Testis (tissue), 3 donors: Measurements from ENCODE around the gene STX1B. TPM values are rescaled to one million over a fixed set of nuclear protein-coding genes. Genes with fewer than 3 reads are reported as not detected.

Experiments
- DNase-seq: peaks from one replicate; pipeline ENCODE4 v3.0.0-alpha.2; 2019
- H3K27ac ChIP-seq, 2 donors: fragments of 200-600 bp; sonication (generic); one replicate each; pipeline ENCODE4 v1.5.1; 2019
- H3K27me3 ChIP-seq: fragments of 200-600 bp; sonication (generic); one replicate; pipeline ENCODE4 v1.5.1; 2019
- H3K36me3 ChIP-seq: fragments of 200-600 bp; sonication (generic); one replicate; pipeline ENCODE4 v1.5.1; 2017; ENCODE audit warnings: low read depth; ENCODE audit errors: missing control alignments
- H3K4me1 ChIP-seq: fragments of 200-600 bp; sonication (generic); one replicate; pipeline ENCODE4 v1.5.1; 2019
- H3K4me3 ChIP-seq, 2 donors: fragments of 200-600 bp; sonication (generic); one replicate each; pipeline ENCODE4 v1.5.1; 2017 to 2019
- H3K9me3 ChIP-seq: fragments of 200-600 bp; sonication (generic); one replicate; pipeline ENCODE4 v1.5.1; 2017
- POLR2A ChIP-seq: fragments of 450-650 bp; IDR thresholded peaks from one replicate; pipeline ENCODE4 v1.6.1; 2017; ENCODE audit warnings: antibody characterized with exemption, mild to moderate bottlenecking, moderate library complexity
- WGBS, 2 donors: methylation state at CpG; one replicate each; pipeline ENCODE4 v1.1.5; 2018; 5-methylcytosine and 5-hydroxymethylcytosine counted together
- intact Hi-C: fragments of 100-400 bp; cut with DNase I; formaldehyde crosslinking; loops from one replicate; pipeline ENCODE4 v1.15.1; 2023; ENCODE audit warnings: low total_unique reads
- polyA plus RNA-seq: library from polyadenylated mRNA; stranded (reverse); fragments of 350-450 nt; fragmentation: Illumina TruSeq; extraction: RNeasy Lipid Tissue Mini Kit (QIAGEN cat#74804); gene quantifications from one replicate; pipeline ENCODE4 v1.2.3, GENCODE V29; 2014; ENCODE audit warnings: low read depth, low replicate concordance; ENCODE audit not compliant: insufficient read depth
- total RNA-seq, 2 donors: library from RNA; depleted of rRNA; stranded (reverse); fragments of >200 nt; gene quantifications; one replicate each; pipeline ENCODE4 v1.2.3, GENCODE V29; 2016
- TF ChIP-seq, protein P1 (sequence below), 3 experiments: fragments of 450-650 bp in 2 of 3; fragments of 200-600 bp in 1 of 3; sonication (generic) in 1 of 3; IDR thresholded peaks; one replicate each; pipeline ENCODE4 v1.5.1; 2016 to 2019; ENCODE audit warnings: antibody characterized with exemption in 3 of 3, mild to moderate bottlenecking in 2 of 3, moderate library complexity in 1 of 3

STX1B gene
- total and polyA plus RNA-seq, 3 donors from 2014 or later: 5.8 to 8.7 (median 6.3) TPM

DNA sequence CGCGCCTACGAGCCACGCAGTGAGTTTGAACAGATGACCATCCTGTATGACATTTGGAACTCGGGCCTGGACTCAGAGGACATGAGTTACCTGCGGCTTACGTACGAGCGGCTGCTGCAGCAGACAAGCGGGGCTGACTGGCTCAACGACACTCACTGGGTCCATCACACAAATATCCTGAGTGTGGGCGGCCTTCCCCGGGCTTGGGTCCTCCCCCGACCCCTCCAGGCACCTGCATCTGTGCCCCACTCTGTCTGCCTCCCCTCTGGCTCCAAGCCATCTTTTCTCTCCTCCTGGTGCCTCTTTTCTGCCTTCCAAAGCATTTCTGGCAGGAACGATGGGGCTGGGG is 30.4 kb downstream of the STX1B start:
- intact Hi-C loops: loop anchor here (5.0 to 10.0 kb wide), 4 partner anchors 55 to 455 kb away; partner anchors contain the start of gene STX4
- 80 to 82% methylated on average over 12 to 15 of the region's 15 CpGs for WGBS, 2 donors
- H3K27ac ChIP-seq: no peak overlapping the region
- no peak for DNase-seq
- no peaks in the 10 kb centered on the region for H3K9me3 ChIP-seq
- TF ChIP-seq, protein P1, sequence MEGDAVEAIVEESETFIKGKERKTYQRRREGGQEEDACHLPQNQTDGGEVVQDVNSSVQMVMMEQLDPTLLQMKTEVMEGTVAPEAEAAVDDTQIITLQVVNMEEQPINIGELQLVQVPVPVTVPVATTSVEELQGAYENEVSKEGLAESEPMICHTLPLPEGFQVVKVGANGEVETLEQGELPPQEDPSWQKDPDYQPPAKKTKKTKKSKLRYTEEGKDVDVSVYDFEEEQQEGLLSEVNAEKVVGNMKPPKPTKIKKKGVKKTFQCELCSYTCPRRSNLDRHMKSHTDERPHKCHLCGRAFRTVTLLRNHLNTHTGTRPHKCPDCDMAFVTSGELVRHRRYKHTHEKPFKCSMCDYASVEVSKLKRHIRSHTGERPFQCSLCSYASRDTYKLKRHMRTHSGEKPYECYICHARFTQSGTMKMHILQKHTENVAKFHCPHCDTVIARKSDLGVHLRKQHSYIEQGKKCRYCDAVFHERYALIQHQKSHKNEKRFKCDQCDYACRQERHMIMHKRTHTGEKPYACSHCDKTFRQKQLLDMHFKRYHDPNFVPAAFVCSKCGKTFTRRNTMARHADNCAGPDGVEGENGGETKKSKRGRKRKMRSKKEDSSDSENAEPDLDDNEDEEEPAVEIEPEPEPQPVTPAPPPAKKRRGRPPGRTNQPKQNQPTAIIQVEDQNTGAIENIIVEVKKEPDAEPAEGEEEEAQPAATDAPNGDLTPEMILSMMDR (IDR thresholded peaks at IDR 0.05): no peak
- no peak for TF ChIP-seq POLR2A
- no peaks in the 10 kb centered on the region for H3K36me3 ChIP-seq
- no peaks in the 10 kb centered on the region for H3K27me3 ChIP-seq
- no peaks in the 10 kb centered on the region for H3K4me1 ChIP-seq
- no peak overlapping the region for H3K4me3 ChIP-seq

DNA sequence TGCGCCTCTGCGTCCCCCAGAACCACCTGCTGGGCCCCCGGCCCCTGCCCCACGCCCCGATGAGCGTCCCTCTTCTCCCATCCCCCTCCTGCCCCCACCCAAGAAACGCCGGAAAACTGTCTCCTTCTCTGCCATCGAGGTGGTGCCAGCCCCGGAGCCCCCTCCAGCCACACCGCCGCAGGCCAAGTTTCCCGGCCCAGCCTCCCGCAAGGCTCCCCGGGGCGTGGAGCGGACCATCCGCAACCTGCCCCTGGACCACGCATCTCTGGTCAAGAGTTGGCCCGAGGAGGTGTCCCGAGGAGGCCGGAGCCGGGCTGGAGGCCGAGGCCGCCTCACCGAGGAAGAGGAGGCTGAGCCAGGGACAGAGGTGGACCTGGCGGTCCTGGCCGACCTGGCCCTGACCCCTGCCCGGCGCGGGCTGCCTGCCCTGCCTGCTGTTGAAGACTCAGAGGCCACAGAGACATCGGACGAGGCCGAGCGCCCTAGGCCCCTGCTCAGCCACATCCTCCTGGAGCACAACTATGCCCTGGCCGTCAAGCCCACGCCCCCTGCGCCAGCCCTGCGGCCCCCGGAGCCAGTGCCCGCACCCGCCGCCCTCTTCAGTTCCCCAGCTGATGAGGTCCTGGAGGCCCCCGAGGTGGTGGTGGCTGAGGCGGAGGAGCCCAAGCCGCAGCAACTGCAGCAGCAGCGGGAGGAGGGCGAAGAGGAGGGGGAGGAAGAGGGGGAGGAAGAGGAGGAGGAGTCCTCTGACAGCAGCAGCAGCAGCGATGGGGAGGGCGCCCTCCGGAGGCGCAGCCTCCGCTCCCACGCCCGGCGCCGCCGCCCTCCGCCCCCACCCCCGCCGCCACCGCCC is 31.0 kb downstream of the STX1B start:
- Histone ChIP-seq H3K4me3 (no peak overlapping the region), H3K27ac (no peak overlapping the region), H3K9me3 (no peaks in the 10 kb centered on the region), H3K4me1 (no peaks in the 10 kb centered on the region), H3K27me3 (no peaks in the 10 kb centered on the region), H3K36me3 (no peaks in the 10 kb centered on the region)
- WGBS, 2 donors: 85 to 88% methylated on average over 27 to 54 of the region's 62 CpGs
- TF ChIP-seq, protein P1 (IDR thresholded peaks at IDR 0.05): no peak
- no peak for TF ChIP-seq POLR2A
- intact Hi-C loops: loop anchor here (5.0 to 10.0 kb wide), 4 partner anchors 55 to 455 kb away; partner anchors contain the start of gene STX4
- no peak for DNase-seq

DNA sequence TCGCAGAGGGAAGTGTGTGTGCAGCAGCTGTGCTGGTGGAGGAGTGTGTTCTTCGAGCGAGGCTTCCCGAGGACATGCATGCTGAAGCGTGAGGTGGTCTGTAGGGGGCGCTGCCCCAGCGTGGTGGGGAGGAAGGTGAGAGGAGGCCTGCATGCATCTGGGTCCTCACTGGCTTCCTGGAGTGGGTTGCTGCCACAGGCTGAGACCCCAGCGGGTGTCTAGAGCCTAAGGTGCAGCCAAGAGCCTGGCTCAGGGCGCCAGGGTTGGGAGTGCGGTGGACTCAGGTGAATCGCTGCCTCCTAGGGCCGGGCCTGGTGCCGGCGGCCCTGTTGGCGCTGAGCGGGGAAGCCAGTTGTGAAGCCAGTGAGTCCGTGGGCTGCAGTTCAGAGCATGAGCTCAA is 32.9 kb downstream of the STX1B start:
- intact Hi-C loops: no loop called here
- 78 to 82% methylated on average over 9 to 17 of the region's 17 CpGs for WGBS, 2 donors
- no peaks in the 10 kb centered on the region for H3K9me3 ChIP-seq
- no peak overlapping the region for H3K4me3 ChIP-seq
- TF ChIP-seq, protein P1 (IDR thresholded peaks at IDR 0.05): no peak
- no peak for TF ChIP-seq POLR2A
- H3K27ac ChIP-seq: no peak overlapping the region
- DNase-seq: no peak
- H3K4me1 ChIP-seq: no peaks in the 10 kb centered on the region
- no peaks in the 10 kb centered on the region for H3K27me3 ChIP-seq
- H3K36me3 ChIP-seq: no peaks in the 10 kb centered on the region

DNA sequence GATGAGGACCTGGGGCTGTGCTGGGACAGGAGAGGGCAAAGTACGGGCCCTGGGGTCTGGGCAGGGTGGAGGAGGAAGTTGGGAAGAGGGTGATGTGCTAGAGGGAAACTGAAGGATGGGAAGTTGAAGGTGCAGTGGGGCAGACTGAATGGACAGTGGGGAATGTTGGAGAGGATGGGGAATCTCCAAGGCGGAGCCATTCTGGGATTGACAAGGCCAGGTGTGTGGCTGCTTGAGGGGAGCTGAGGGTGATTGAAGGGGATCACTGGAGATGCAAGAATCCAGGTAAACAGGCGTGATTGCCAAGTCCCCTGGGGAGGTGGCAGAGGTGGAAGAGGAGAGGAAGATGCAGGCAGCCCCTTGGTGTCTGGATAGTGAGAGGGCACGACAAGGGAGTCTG is 34.0 kb downstream of the STX1B start:
- Histone ChIP-seq H3K4me3 (no peak overlapping the region), H3K36me3 (no peaks in the 10 kb centered on the region)

More for the DNA sequence above, 34.0 kb downstream of the STX1B start:
- intact Hi-C loops: no loop called here
- no peak for DNase-seq
- 88 to 95% methylated on average over 4 of the region's 4 CpGs for WGBS, 2 donors
- H3K27ac ChIP-seq: no peak overlapping the region
- no peaks in the 10 kb centered on the region for H3K27me3 ChIP-seq
- H3K4me1 ChIP-seq: no peaks in the 10 kb centered on the region
- no peaks in the 10 kb centered on the region for H3K9me3 ChIP-seq
- TF ChIP-seq, protein P1 (IDR thresholded peaks at IDR 0.05): no peak
- no peak for TF ChIP-seq POLR2A
